ENCODE data around the gene CELF4.

- TF ChIP-seq POLR2A (IDR thresholded peaks at IDR 0.05): no peak
- TF ChIP-seq, protein P1, sequence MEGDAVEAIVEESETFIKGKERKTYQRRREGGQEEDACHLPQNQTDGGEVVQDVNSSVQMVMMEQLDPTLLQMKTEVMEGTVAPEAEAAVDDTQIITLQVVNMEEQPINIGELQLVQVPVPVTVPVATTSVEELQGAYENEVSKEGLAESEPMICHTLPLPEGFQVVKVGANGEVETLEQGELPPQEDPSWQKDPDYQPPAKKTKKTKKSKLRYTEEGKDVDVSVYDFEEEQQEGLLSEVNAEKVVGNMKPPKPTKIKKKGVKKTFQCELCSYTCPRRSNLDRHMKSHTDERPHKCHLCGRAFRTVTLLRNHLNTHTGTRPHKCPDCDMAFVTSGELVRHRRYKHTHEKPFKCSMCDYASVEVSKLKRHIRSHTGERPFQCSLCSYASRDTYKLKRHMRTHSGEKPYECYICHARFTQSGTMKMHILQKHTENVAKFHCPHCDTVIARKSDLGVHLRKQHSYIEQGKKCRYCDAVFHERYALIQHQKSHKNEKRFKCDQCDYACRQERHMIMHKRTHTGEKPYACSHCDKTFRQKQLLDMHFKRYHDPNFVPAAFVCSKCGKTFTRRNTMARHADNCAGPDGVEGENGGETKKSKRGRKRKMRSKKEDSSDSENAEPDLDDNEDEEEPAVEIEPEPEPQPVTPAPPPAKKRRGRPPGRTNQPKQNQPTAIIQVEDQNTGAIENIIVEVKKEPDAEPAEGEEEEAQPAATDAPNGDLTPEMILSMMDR (IDR thresholded peaks at IDR 0.05): no peak
- TF ChIP-seq POLR2AphosphoS5 (IDR thresholded peaks at IDR 0.05): no peak
- no peak for TF ChIP-seq EP300 (IDR thresholded peaks at IDR 0.05)
Measured at GRCh38 chr18:37383846-37384595, 181.6 kb downstream of the CELF4 start.

Data from upper lobe of left lung (tissue), 4 donors.